ENCODE results near the gene LPP. TPM values are rescaled to one million over a fixed set of nuclear protein-coding genes. Genes with fewer than 3 reads are reported as not detected.

The LPP gene
- polyA plus RNA-seq, 3 donors = 14.1 to 23.2 (median 15.3) TPM

- Histone ChIP-seq H3K9me3 (replicated peaks in 1 of 2; ENCODE audit: control insufficient read depth in 1 of 2, insufficient read depth in 1 of 2, low read length in 2 of 2) (no peaks in the 10 kb centered on the region), H3K4me3 (replicated peaks in 1 of 3; ENCODE audit: low read depth in 2 of 3, low read length in 3 of 3) (no peak overlapping the region), H2AFZ (ENCODE audit: insufficient read depth, low read depth, low read length, poor library complexity, severe bottlenecking) (no peak overlapping the region), H3K4me2 (replicated peaks; ENCODE audit: extremely low read depth, low read length, poor library complexity, severe bottlenecking) (no peak overlapping the region), H3K4me1 (ENCODE audit: control insufficient read depth in 1 of 2, insufficient read depth in 2 of 2, low read length in 2 of 2) (no peaks in the 10 kb centered on the region), H3K9ac (ENCODE audit: insufficient read depth, low read length, poor library complexity, severe bottlenecking) (no peak overlapping the region), H4K20me1 (ENCODE audit: insufficient read depth, low read length) (no peaks in the 10 kb centered on the region), H3K36me3 (replicated peaks in 1 of 2; ENCODE audit: control insufficient read depth in 1 of 2, insufficient read depth in 2 of 2, low read length in 2 of 2) (no peaks in the 10 kb centered on the region), H3K27me3 (ENCODE audit: control insufficient read depth in 2 of 2, insufficient read depth in 2 of 2, low read length in 2 of 2) (no peaks in the 10 kb centered on the region), H3K27ac (ENCODE audit: low read depth in 1 of 2, low read length in 2 of 2) (no peak overlapping the region), H3K79me2 (ENCODE audit: insufficient read depth, low read length) (no peaks in the 10 kb centered on the region)
- WGBS (ENCODE audit: insufficient coverage) = 100% methylated on average over 1 of the region's 1 CpG
- Mint-ChIP-seq H3K27me3 (ENCODE audit: low read depth in 3 of 3) (peaks cover 0 to 3% (median 0%) of the 10 kb centered on the region in 3 donors), H3K4me1 (peaks cover 13% of the 10 kb centered on the region), H3K36me3 (peaks cover 0 to under 1% of the 10 kb centered on the region in 2 donors), H3K27ac (peak overlapping the region in 2 of 7 donors; percentile 11 to 25), H3K9me3 (no peaks in the 10 kb centered on the region), H3K4me3 (no peak overlapping the region)
- intact Hi-C loops (cut with micrococcal nuclease) = no loop called here
- no peak for DNase-seq
- no peak for TF ChIP-seq CTCF (IDR thresholded peaks at IDR 0.05)
Observed at GRCh38 chr3:188752850-188753249, 598.9 kb downstream of the LPP start.

- H3K4me2 ChIP-seq (replicated peaks; ENCODE audit: extremely low read depth, low read length, poor library complexity, severe bottlenecking) = no peak overlapping the region
- no peak for TF ChIP-seq CTCF (IDR thresholded peaks at IDR 0.05)
- no peak overlapping the region for H3K27ac Mint-ChIP-seq
- H3K27me3 ChIP-seq (ENCODE audit: control insufficient read depth in 2 of 2, insufficient read depth in 2 of 2, low read length in 2 of 2) = no peaks in the 10 kb centered on the region
- no peaks in the 10 kb centered on the region for H3K36me3 Mint-ChIP-seq
- no CpG with 5 or more reads among the region's 5 CpGs for WGBS (ENCODE audit: insufficient coverage)
- peaks cover 0 to 3% (median 0%) of the 10 kb centered on the region in 3 donors for H3K27me3 Mint-ChIP-seq (ENCODE audit: low read depth in 3 of 3)
- H3K4me3 Mint-ChIP-seq = no peak overlapping the region
- intact Hi-C loops (cut with micrococcal nuclease) = no loop called here
- peaks cover 12% of the 10 kb centered on the region for H3K4me1 Mint-ChIP-seq
- H3K9me3 ChIP-seq (replicated peaks in 1 of 2; ENCODE audit: control insufficient read depth in 1 of 2, insufficient read depth in 1 of 2, low read length in 2 of 2) = no peaks in the 10 kb centered on the region
- H4K20me1 ChIP-seq (ENCODE audit: insufficient read depth, low read length) = no peaks in the 10 kb centered on the region
- no peak overlapping the region for H3K27ac ChIP-seq (ENCODE audit: low read depth in 1 of 2, low read length in 2 of 2)
- no peak for DNase-seq
- H3K9me3 Mint-ChIP-seq = no peaks in the 10 kb centered on the region
- H3K4me1 ChIP-seq (ENCODE audit: control insufficient read depth in 1 of 2, insufficient read depth in 2 of 2, low read length in 2 of 2) = no peaks in the 10 kb centered on the region
- H3K4me3 ChIP-seq (replicated peaks in 1 of 3; ENCODE audit: low read depth in 2 of 3, low read length in 3 of 3) = no peak overlapping the region
- H3K9ac ChIP-seq (ENCODE audit: insufficient read depth, low read length, poor library complexity, severe bottlenecking) = no peak overlapping the region
- H2AFZ ChIP-seq (ENCODE audit: insufficient read depth, low read depth, low read length, poor library complexity, severe bottlenecking) = no peak overlapping the region
- no peaks in the 10 kb centered on the region for H3K79me2 ChIP-seq (ENCODE audit: insufficient read depth, low read length)
- no peaks in the 10 kb centered on the region for H3K36me3 ChIP-seq (replicated peaks in 1 of 2; ENCODE audit: control insufficient read depth in 1 of 2, insufficient read depth in 2 of 2, low read length in 2 of 2)
Observed at GRCh38 chr3:188754267-188754666, 600.3 kb downstream of the LPP start.

Data from CD14-positive monocyte (primary cell).